Duodenal mucosa (tissue), 2 donors: ENCODE measurements around the gene RRP1B.
"Not testable (repeated sequence)": the region's sequence is repeated elsewhere in the genome, so short reads cannot be mapped to it uniquely, and the experiment has no call there.

Experiments used
- H3K27ac ChIP-seq: one replicate; pipeline ENCODE4 v1.7.0; 2013; ENCODE audit warnings: low read depth, low read length
- H3K27me3 ChIP-seq, 2 donors: one replicate each; pipeline ENCODE4 v1.7.0; 2013; ENCODE audit warnings: low read length in 2 of 2, control low read depth in 1 of 2; ENCODE audit not compliant: insufficient read depth in 2 of 2, control insufficient read depth in 1 of 2
- H3K36me3 ChIP-seq, 2 donors: one replicate each; pipeline ENCODE4 v1.7.0; 2013; ENCODE audit warnings: low read length in 2 of 2, control low read depth in 1 of 2; ENCODE audit not compliant: insufficient read depth in 2 of 2, control insufficient read depth in 1 of 2
- H3K4me1 ChIP-seq, 2 donors: one replicate each; pipeline ENCODE4 v1.7.0; 2013; ENCODE audit warnings: low read length in 2 of 2, control low read depth in 1 of 2; ENCODE audit not compliant: insufficient read depth in 2 of 2, control insufficient read depth in 1 of 2
- H3K4me3 ChIP-seq, 2 donors: one replicate each; pipeline ENCODE4 v1.7.0; 2013; ENCODE audit warnings: low read length in 2 of 2, low read depth in 1 of 2
- H3K9ac ChIP-seq, 2 donors: one replicate each; pipeline ENCODE4 v1.7.0; 2013; ENCODE audit warnings: low read length in 2 of 2, low read depth in 1 of 2
- H3K9me3 ChIP-seq, 2 donors: one replicate each; pipeline ENCODE4 v1.7.0; 2013; ENCODE audit warnings: low read length in 2 of 2, control low read depth in 1 of 2; ENCODE audit not compliant: control insufficient read depth in 1 of 2

Gene RRP1B

DNA sequence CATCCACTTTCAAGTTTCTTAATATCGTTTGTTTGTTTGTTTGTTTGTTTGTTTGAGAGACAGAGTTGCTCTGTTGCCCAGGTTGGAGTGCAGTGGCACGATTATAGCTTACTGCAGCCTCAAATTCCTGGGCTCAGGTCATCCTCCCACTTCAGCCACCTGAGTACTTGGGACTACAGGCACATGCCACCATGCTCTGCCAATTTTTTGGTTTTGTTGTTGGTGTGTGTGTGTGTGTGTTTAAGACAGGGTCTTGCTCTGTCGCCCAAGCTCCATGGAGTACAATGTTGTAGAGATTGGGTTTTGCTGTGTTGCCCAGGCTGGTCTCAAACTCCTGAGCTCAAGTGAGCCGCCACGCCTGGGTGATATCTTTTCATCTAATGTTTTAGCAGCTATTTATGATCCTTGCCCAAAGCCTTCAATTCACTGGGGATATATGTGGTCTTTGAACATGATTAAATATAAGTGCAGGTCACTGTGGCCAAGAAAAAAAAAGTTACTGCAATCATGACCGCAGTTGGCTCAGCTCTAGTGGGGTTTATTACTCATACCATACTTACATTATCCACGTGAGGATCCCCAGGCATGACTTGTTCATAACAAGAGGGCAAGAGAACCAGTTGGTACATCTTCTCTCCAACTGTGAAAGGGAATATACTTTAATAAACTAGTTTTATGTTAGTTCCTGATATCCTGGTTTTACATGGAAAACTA, 8.0 kb downstream of the RRP1B start:
- H3K27ac ChIP-seq = no peak overlapping the region
- peaks cover 0 to under 1% of the 10 kb centered on the region in 2 donors for H3K4me1 ChIP-seq
- H3K9ac ChIP-seq = no peak overlapping the region
- no peak overlapping the region for H3K4me3 ChIP-seq
- no peaks in the 10 kb centered on the region for H3K9me3 ChIP-seq
- peaks cover 0 to 39% of the 10 kb centered on the region in 2 donors for H3K36me3 ChIP-seq
- H3K27me3 ChIP-seq = no peaks in the 10 kb centered on the region

DNA sequence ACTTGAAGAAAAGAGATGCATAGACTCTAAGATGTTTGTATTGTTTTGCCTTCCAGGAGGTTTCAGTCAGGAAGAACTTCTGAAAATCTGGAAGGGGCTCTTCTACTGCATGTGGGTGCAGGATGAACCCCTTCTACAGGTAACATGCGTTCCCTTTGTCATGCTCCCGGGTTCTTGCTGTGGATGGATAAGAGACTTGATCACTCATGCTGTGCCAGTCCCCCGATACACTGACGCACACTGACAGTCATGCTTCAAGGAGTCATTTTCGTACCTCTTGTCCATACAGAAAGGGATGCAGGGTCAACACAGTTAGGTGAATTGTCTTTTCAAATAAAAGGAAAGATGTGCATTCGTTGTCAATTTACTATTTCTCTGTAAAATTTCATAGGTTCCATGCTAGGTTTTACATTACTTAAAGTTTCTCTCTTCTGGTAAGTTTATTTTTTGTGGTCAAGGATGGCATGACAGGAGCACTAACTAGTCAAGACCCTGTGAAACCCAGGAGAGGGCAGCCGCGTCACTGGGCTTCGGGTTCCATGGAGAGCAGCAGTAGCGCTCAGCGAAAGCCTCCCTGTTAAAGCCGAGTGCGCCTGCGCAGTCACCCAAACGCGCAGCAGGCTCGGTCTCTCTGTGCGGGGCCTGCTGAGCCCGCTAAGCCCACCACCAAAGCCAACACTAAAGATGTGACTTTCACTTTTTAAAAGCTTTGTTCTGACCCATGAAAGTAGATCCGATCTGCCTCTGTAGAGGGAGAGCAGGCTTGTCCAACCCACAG, 10.7 kb downstream of the RRP1B start:
- H3K27ac ChIP-seq = no peak overlapping the region
- no peaks in the 10 kb centered on the region for H3K9me3 ChIP-seq
- no peaks in the 10 kb centered on the region for H3K4me1 ChIP-seq
- H3K36me3 ChIP-seq = peaks cover 0 to 40% of the 10 kb centered on the region in 2 donors
- no peak overlapping the region for H3K4me3 ChIP-seq
- H3K9ac ChIP-seq = no peak overlapping the region
- H3K27me3 ChIP-seq = no peaks in the 10 kb centered on the region

DNA sequence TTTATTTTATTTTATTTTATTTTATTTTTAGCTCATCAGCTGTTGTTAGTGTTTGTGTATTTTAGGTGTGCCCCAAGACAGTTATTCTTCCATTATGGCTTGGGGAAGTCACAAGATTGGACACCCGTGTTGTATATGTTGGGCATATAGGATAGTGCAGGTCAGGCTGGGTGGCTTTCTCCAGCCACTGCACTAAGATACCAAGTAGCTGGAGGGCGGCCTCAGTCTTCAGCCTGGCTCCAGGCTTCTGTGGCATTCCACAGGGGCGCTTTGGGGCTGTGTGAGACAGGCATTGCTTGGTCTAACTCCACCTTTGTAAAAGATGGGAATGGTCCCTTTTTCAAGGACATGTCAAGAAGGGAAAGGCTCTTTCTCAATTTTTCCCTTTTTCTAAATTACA, 16.5 kb downstream of the RRP1B start:
- no peaks in the 10 kb centered on the region for H3K27me3 ChIP-seq
- H3K9me3 ChIP-seq = no peaks in the 10 kb centered on the region
- H3K4me1 ChIP-seq = no peaks in the 10 kb centered on the region
- H3K36me3 ChIP-seq = peaks cover 15 to 64% of the 10 kb centered on the region in 2 donors
- no peak overlapping the region for H3K27ac ChIP-seq
- H3K9ac ChIP-seq = no peak overlapping the region
- H3K4me3 ChIP-seq = no peak overlapping the region

- Histone ChIP-seq H3K36me3 (peaks cover 15 to 58% of the 10 kb centered on the region in 2 donors), H3K4me1 (no peaks in the 10 kb centered on the region), H3K9ac (no peak overlapping the region), H3K27me3 (no peaks in the 10 kb centered on the region), H3K27ac (no peak overlapping the region), H3K4me3 (no peak overlapping the region), H3K9me3 (no peaks in the 10 kb centered on the region)
Measured at GRCh38 chr21:43676391-43676790, 17.0 kb downstream of the RRP1B start.

DNA sequence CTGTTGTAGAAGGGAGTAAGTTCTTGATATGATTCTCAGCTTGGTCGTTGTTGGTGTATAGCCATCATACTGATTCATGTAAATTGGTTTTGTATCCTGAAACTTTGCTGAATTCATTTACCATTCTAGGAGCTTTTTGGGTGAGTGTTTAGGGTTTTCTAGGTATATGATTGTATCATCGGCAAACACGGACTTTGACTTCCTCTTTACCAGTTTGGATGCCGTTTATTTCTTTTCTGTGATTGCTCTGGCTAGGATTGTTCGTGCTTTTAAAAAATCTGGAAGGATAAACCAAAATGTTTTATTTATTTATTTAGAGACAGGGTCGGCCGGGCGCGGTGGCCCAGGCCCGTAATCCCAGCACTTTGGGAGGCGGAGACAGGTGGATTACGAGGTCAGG, 20.6 kb downstream of the RRP1B start:
- Histone ChIP-seq H3K4me1 (no peaks in the 10 kb centered on the region), H3K27ac (no peak overlapping the region), H3K36me3 (peaks cover 25 to 69% of the 10 kb centered on the region in 2 donors)

GRCh38 chr21:43680421-43680820, 21.1 kb downstream of the RRP1B start:
- not testable (repeated sequence) for H3K9ac ChIP-seq, H3K9me3 ChIP-seq, H3K4me1 ChIP-seq, H3K4me3 ChIP-seq, H3K27me3 ChIP-seq, H3K27ac ChIP-seq
- H3K36me3 ChIP-seq = peaks cover 27 to 69% of the 10 kb centered on the region in 2 donors

More for the DNA sequence above, 20.6 kb downstream of the RRP1B start:
- no peak overlapping the region for H3K4me3 ChIP-seq
- H3K9ac ChIP-seq = no peak overlapping the region
- no peaks in the 10 kb centered on the region for H3K27me3 ChIP-seq
- no peaks in the 10 kb centered on the region for H3K9me3 ChIP-seq

DNA sequence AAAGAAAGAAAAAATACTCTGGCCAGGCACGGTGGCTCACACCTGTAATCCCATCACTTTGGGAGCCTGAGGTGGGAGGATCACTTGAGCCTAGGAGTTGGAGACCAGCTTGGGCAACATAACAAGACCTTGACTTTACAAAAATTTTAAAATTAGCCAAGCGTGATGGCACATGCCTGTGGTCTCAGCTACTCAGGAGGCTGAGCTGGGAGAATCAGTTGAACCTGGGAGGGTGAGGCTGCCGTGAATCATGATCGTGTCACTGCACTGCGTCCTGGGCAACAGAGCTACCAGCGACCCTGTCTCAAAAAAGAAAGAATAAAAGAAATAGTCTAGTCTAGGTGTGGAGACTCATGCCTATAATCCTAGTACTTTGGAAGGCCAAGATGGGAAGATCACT, 22.3 kb downstream of the RRP1B start:
- peaks cover 29 to 69% of the 10 kb centered on the region in 2 donors for H3K36me3 ChIP-seq
- no peaks in the 10 kb centered on the region for H3K9me3 ChIP-seq
- H3K4me1 ChIP-seq = no peaks in the 10 kb centered on the region
- H3K4me3 ChIP-seq = no peak overlapping the region
- H3K27me3 ChIP-seq = no peaks in the 10 kb centered on the region
- no peak overlapping the region for H3K27ac ChIP-seq
- no peak overlapping the region for H3K9ac ChIP-seq

DNA sequence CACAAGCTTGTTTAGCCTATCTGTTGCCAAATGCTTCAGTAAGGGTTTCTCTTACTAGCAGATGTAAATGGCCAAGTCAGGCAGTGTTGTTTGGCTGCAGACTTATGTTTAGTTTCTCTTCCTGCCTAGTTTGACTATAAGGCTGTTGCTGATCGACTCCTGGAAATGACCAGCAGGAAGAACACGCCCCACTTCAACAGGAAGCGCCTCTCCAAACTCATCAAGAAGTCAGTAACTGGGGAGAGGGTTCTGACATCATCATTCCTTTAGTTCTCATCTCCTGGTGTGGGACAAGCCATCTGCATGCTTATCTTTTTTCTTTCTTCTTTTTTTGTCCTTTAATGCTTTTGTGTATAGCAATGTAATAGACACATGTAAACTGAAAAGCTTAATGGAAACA, 25.1 kb downstream of the RRP1B start:
- no peak overlapping the region for H3K9ac ChIP-seq
- no peaks in the 10 kb centered on the region for H3K4me1 ChIP-seq
- H3K36me3 ChIP-seq = peaks cover 37 to 82% of the 10 kb centered on the region in 2 donors
- no peak overlapping the region for H3K4me3 ChIP-seq
- H3K9me3 ChIP-seq = no peaks in the 10 kb centered on the region
- H3K27me3 ChIP-seq = no peaks in the 10 kb centered on the region
- no peak overlapping the region for H3K27ac ChIP-seq

DNA sequence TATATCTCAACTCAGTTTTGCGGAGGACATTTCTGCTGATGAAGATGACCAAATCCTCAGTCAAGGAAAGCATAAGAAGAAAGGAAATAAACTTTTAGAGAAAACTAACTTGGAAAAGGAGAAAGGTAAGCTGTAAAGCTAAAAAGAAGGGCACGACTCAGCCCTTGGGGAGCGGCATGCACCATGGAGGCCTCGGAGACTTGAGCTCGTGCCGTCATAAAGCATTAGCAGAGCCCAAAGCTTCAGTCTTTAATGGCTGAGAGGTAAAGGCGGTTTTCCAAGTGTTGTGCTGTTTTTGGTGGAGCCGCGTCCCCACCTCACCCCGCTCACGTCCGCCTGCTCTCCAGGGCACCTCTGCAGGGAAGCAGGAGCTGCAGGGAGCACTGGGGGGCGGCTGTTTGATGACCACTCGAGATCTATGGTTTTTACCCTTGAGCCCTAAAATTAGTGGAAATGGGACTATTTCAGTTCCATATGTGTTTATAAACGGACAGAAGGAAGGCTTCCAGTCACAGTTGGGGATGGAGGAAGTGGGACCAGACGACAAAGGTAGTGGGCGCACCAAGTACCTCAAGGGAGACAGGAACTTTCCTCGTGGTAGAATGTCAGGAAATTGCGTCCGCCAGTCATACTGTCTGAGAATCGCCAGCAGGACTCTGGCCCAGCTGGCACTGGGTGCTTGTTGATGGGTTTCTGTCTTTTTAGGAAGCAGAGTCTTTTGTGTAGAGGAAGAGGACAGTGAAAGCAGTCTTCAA, 27.6 kb downstream of the RRP1B start:
- Histone ChIP-seq H3K27ac (no peak overlapping the region), H3K27me3 (no peaks in the 10 kb centered on the region), H3K36me3 (peaks cover 49 to 88% of the 10 kb centered on the region in 2 donors), H3K4me1 (no peaks in the 10 kb centered on the region), H3K9me3 (no peaks in the 10 kb centered on the region), H3K9ac (no peak overlapping the region), H3K4me3 (no peak overlapping the region)
